Gastrocnemius medialis (tissue), 4 donors: ENCODE data around the gene SPOCD1.

ENCODE experiments used
- CTCF ChIP-seq, 5 experiments: fragments of 450-650 bp in 3 of 5; fragments of 200-600 bp in 2 of 5; sonication (generic) in 2 of 5; IDR thresholded peaks in 4 of 5; conservative IDR thresholded peaks in 1 of 5; 1 replicate in 4 of 5; 2 replicates in 1 of 5; pipeline ENCODE4 v1.5.1; 2016 to 2019; ENCODE audit warnings: antibody characterized with exemption in 5 of 5, mild to moderate bottlenecking in 3 of 5, moderate library complexity in 3 of 5
- POLR2A ChIP-seq, 2 donors: fragments of 450-650 bp; IDR thresholded peaks; one replicate each; pipeline ENCODE4 v1.6.1; 2017; ENCODE audit warnings: antibody characterized with exemption in 2 of 2, mild to moderate bottlenecking in 2 of 2, moderate library complexity in 2 of 2

GRCh38 chr1:31776516-31776915, 39.3 kb downstream of the SPOCD1 start:
- TF ChIP-seq CTCF (IDR thresholded peaks at IDR 0.05 in 4 of 5, conservative IDR thresholded peaks at IDR 0.05 in 1 of 5): no peak
- no peak for TF ChIP-seq POLR2A (IDR thresholded peaks at IDR 0.05)
